GM19238 (cell line): Measurements from ENCODE around the gene PTF1A.

Source experiments
- DNase-seq: peaks from one replicate; pipeline ENCODE4 v3.0.0; 2011; ENCODE audit warnings: low spot score; ENCODE audit not compliant: insufficient read length

The PTF1A gene

GRCh38 chr10:23186697-23187096 lies 5.4 kb upstream of the PTF1A start:
- no peak for DNase-seq

GRCh38 chr10:23187155-23187554 lies 5.0 kb upstream of the PTF1A start:
- no peak for DNase-seq

- DNase-seq: no peak
Measured at GRCh38 chr10:23189024-23189423, 3.1 kb upstream of the PTF1A start.

DNA sequence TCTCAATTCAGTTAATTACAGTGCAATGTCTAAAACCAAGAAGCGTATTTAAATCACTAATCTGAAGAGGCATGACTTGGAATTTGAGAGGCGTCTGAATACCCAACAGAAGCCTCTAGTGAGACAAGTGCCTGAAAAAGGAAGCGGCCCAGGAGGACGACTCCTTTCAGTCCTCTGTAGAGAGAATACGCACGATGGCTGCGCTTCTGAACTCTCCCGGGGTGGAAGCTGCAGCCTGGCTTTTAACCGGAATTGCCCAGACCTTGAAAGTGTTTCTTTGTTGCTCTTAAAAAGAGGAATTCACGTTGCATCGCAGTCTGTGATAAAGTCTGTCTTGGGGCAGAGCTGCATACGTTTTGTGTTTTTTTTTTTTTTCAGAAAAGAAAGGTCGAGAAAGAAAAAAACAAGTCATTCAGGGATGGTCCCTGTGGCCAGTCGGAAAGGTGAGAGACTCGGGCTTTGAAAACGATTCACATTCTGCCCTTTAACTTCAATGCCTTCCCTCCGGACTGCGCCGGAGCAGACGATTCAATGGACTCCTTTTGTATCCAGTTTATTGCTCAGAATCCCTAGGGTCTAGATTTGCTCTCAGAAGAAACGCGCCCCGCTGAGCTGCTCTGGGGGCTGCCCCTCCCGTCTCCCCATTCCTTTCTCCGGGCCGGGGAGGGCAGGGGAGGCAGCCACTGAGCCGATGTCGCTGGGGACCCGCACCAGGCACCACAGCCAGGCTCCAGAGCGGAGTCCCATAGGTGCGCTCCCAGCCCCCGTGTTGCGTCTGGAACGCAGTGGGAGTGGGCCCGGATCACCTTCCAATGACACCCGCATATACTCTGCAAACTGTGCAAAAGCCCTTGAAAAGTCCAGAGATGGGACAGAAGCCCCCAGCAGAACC lies 994 bp upstream of the PTF1A start:
- DNase-seq: no peak

GRCh38 chr10:23192712-23193434 lies 761 bp downstream of the PTF1A start:
- no peak for DNase-seq

DNA sequence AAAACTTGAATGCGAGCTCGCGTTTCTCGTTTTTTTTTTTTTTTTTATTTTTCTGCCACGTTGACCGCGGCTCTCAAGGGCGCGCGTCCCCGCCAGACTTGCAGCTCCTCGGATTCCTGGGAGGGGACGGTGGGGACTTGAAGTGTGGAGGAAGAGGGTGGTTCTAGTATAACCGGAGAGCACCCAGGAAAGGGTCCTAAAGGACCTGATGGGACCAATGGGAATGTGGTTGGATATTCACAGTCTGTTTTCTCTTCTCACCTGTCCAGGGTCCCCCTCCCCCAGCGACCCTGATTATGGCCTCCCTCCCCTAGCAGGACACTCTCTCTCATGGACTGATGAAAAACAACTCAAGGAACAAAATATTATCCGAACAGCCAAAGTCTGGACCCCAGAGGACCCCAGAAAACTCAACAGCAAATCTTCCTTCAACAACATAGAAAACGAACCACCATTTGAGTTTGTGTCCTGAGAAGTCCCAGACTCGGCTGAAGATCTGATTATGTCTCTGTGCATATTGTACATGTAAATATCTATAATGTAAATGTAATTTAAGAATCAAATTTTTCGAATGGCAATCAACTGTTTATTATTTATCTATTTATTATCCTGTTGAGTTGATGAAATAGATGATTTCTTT lies 1.4 kb downstream of the PTF1A start:
- DNase-seq: no peak

- DNase-seq: no peak
Measured at GRCh38 chr10:23194471-23194965, 2.4 kb downstream of the PTF1A start.

- DNase-seq: no peak
Measured at GRCh38 chr10:23194966-23195845, 3.1 kb downstream of the PTF1A start.

DNA sequence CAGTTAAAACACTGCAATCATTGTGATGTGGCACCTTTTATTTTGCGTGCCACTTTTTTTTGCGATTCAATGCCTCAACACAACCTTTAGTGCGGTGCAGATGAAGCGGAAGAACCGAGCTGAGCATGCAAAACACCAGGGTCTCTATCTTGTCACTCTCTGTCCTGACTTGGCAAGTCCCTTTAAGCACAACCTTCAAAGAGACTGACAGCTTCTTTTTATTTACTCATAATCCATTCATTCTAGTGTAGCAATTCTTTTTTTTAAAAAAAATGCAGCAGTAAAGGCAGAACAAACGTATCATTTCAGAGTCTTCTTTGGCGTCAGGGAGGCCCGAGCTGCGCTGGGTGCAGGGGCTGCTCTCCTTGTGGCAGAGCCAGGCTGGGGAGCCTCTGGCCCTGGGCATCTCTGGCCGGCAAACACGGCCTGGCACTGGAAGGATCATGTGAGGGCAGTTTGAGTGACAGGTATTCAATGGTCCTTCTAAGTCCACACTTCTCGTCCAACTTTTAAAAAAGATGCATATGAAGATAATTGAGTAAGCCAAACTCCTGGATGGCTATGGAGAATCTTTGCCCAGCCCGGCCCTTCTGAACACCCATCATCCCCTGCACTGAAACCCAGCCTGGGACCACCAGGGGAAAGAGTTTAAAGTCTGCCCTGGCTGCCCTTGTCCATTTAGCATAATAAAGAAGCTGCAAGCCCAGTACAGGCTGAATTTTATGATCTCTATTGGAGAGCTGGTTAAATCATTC lies 3.9 kb downstream of the PTF1A start:
- no peak for DNase-seq

DNA sequence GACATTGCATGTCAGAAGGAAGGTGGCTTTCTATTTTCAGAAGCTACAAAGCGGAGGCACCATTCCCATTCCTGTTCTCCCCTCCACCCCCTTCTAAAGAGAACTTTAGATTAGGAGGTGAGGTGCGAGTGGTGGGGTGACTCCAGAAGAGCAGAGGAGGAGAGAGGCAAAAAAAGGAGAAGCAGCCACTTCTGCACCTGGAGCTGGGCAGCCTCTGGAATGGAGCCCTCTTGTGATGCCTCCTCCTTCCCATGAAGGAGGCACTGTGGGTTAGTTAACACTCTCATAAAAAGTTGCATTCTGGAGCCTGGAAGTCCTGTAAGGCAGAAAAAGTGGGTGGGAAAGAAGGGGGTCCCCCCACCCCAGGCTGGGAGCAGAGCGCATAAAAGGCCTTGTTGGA lies 4.8 kb downstream of the PTF1A start:
- no peak for DNase-seq

- DNase-seq: no peak
Measured at GRCh38 chr10:23197416-23197861, 5.3 kb downstream of the PTF1A start.

DNA sequence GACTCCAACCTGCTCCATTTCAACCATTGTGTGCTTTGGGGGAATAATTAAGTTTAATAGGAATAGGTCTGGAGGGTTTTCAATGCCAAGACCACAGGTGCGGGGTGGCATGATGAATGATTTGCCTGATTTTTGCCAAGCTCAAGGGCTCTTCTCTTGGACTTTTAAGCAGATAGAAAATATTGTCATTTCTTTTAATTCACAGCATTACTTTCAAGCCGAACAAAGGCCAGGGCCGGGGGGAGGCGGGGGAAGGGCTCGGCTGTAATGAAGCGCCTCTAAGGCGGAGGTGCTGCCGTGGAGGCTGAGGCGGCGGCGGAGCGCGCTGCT lies 6.5 kb downstream of the PTF1A start:
- DNase-seq: no peak

DNA sequence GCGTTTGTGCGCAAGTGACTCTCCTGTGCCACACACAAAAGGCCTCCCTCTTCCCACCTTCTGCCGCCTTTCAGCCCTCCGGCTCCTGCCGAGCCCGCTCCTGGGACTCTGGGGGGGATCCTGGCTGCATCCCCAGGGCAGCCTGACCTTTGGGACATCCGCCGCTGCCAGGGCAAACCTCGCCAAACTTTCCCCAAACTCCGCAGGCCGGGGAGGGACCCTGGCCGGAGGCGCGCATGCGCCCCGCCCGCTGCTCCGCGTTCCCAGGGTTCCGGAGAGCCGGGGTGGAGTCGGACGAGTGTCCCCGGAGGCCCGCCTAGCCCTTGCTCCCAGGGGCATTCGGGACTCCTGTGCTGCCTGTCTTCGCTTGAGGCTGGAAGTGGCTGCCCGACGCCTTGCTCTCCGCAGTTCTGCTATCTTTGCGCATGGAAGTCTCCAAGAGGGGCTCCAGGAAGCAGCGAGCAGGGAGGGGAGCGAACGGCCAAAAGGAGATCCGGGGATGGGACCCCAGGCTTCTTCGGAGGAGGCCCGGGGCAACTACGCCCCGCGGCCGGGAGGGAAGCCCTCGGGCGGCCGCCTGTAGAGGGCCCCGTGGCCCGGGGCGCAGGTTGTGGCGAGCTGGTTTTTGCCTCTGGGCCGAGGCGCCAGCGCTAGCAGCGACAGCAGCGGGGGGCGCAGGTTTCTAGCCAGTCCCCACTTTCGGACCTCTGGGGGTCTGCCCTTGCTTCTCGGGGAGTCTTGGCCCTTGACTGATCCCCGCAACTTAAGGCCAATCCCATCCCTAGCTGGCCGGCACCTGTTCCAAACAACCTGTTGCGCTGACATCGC lies 7.0 kb downstream of the PTF1A start:
- DNase-seq: no peak

DNA sequence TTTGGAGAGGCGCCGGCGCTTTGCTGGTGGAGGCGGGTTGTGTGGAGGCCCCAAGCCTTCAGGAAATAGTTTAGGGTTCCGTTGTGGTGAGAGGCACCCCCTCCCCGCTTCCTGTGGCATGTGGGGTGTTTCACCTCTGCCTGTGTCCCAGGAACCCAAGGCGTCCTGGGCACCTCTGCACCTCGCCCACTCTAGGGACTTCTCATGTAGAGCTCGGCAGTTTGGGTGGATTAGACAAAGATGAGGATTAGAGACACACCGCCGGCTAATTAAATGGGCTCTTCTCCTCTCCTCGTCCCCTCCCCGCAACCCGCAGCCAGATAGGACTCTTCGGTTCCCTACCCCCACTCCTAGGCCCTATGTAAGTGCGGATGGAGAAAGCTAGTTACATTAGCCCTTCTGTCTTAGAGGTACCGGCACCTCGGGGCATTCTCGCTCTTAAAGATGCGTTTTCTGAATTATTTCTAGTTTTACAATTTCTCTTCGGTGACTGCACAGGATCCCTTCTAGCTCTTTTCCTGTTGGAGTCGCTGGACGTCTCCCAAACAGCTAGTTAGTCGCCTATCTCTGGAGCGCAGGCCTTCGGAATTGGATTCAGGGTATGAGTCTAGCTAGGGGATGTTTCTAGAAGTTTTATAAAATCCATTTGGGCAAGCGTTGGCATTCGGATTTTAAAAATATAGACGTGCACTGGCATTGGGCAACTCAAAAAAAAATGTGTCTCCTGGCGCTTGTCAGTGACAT lies 7.8 kb downstream of the PTF1A start:
- no peak for DNase-seq

GRCh38 chr10:23200586-23200985 lies 8.5 kb downstream of the PTF1A start:
- DNase-seq: no peak

DNA sequence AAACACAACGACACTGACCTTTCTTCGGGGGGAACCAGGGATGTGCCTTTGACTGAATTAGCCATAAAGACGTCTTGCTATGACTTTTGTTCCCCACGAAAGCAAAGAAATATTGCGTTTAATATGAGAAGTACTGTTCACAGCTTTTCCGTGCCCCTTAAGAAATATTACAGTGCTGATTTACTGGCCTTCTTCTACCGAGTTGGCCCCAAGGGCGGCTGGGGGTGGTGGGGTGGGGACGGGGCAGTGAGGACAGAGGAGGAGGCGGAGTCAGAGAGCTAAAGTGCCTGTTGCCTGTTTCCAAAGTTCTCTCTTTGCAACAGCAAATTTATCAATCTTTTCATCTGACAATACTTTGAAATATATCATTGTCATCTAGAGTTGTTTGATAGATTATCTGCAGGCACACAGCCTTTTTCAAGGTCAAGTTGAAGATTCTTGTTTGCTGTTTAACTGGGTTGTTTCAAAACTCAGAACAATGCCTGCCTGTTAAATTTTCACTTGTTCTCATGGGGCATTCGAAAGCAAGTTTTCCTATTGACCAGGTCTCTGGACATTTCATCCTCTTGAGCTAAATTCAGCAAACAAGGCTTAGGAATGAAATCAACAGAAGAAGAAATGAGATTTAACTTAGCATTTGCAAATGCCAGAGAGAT lies 9.0 kb downstream of the PTF1A start:
- no peak for DNase-seq

DNA sequence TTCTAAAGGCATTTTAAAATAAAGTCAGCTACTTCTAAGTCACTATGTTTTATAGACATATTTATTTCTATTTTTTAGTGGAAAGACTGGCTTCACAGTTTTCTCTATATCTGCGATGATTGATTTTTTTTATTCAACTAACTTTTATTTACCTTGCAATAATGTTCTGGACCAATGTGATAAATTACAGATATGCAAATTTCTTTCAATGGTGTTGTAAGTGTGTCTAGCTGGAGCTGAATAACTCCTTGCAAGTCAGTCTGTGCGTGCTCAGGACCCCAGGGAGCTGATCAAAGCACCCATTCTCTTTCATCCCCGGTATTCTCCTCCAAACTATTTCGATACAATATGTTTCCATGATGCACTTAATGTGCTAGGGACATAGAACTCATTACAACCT lies 9.7 kb downstream of the PTF1A start:
- no peak for DNase-seq

DNA sequence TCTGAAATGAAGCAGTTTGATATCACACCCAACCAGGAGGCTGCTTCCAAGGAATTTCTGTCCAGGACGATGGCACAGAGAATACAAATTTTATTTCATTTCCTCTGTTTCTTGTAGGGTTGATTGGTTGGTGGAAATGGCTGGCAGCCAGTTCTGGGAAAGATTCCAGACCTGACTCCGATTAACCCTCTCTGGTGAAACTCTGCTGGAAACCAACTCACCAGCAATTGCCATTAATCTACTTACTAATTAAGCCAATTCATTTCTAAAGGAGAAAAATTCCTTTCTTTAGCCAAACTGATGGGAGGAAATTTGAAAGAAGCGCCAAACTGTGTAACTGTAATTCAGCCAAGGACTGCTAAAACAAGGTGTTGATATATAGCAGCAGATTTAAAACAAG lies 10.7 kb downstream of the PTF1A start:
- no peak for DNase-seq
